Measurements from ENCODE around the gene LRCH1.

DNA sequence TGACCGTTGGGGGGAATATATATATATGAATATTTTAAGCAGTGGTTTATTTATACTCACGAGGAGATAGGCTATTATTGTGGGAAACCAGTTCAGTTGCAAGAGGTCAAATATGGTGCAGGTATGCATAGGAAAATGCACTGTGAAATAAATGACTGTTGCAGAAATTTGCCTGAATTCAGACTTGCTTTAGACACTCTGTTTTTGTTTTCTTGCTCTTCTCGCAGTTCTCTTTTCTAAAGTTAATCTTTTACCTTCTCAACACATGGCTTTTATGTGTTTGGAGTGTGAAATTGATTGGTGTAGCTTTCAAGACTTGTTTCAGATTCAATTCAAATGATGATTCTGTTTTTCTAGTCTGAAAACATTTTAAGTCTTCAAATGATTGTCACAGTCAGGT is 109.7 kb downstream of the LRCH1 start:
- TF ChIP-seq, protein P1, sequence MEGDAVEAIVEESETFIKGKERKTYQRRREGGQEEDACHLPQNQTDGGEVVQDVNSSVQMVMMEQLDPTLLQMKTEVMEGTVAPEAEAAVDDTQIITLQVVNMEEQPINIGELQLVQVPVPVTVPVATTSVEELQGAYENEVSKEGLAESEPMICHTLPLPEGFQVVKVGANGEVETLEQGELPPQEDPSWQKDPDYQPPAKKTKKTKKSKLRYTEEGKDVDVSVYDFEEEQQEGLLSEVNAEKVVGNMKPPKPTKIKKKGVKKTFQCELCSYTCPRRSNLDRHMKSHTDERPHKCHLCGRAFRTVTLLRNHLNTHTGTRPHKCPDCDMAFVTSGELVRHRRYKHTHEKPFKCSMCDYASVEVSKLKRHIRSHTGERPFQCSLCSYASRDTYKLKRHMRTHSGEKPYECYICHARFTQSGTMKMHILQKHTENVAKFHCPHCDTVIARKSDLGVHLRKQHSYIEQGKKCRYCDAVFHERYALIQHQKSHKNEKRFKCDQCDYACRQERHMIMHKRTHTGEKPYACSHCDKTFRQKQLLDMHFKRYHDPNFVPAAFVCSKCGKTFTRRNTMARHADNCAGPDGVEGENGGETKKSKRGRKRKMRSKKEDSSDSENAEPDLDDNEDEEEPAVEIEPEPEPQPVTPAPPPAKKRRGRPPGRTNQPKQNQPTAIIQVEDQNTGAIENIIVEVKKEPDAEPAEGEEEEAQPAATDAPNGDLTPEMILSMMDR (IDR thresholded peaks at IDR 0.05; ENCODE audit: insufficient read depth, low read length) = no peak
- TF ChIP-seq, protein P2, sequence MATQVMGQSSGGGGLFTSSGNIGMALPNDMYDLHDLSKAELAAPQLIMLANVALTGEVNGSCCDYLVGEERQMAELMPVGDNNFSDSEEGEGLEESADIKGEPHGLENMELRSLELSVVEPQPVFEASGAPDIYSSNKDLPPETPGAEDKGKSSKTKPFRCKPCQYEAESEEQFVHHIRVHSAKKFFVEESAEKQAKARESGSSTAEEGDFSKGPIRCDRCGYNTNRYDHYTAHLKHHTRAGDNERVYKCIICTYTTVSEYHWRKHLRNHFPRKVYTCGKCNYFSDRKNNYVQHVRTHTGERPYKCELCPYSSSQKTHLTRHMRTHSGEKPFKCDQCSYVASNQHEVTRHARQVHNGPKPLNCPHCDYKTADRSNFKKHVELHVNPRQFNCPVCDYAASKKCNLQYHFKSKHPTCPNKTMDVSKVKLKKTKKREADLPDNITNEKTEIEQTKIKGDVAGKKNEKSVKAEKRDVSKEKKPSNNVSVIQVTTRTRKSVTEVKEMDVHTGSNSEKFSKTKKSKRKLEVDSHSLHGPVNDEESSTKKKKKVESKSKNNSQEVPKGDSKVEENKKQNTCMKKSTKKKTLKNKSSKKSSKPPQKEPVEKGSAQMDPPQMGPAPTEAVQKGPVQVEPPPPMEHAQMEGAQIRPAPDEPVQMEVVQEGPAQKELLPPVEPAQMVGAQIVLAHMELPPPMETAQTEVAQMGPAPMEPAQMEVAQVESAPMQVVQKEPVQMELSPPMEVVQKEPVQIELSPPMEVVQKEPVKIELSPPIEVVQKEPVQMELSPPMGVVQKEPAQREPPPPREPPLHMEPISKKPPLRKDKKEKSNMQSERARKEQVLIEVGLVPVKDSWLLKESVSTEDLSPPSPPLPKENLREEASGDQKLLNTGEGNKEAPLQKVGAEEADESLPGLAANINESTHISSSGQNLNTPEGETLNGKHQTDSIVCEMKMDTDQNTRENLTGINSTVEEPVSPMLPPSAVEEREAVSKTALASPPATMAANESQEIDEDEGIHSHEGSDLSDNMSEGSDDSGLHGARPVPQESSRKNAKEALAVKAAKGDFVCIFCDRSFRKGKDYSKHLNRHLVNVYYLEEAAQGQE (IDR thresholded peaks at IDR 0.05; ENCODE audit: insufficient replicate concordance, low read depth) = no peak

All from HL-60 (cell line).